Measurements from ENCODE around the gene GAL3ST3. TPM values are rescaled to one million over a fixed set of nuclear protein-coding genes. Genes with fewer than 3 reads are reported as not detected.

The GAL3ST3 gene
- total RNA-seq, 1 donor from 2014 or later: 2.1 TPM

- no peak overlapping the region for H3K4me3 ChIP-seq (ENCODE audit: low read depth, low read length)
- TF ChIP-seq CTCF (conservative IDR thresholded peaks at IDR 0.05; ENCODE audit: low read depth, low read length): no peak
- no peak for DNase-seq (ENCODE audit: low read depth)
These were observed 24.7 kb upstream of the GAL3ST3 start for GRCh38 chr11:66073669-66074068.

- no peak for DNase-seq (ENCODE audit: low read depth)
- no peak overlapping the region for H3K4me3 ChIP-seq (ENCODE audit: low read depth, low read length)
- TF ChIP-seq CTCF (conservative IDR thresholded peaks at IDR 0.05; ENCODE audit: low read depth, low read length): no peak
These were observed 23.6 kb upstream of the GAL3ST3 start for GRCh38 chr11:66072518-66072917.

- DNase-seq (ENCODE audit: low read depth): no peak
- H3K4me3 ChIP-seq (ENCODE audit: low read depth, low read length): no peak overlapping the region
- TF ChIP-seq CTCF (conservative IDR thresholded peaks at IDR 0.05; ENCODE audit: low read depth, low read length): no peak
These were observed 23.1 kb upstream of the GAL3ST3 start for GRCh38 chr11:66072081-66072480.

GRCh38 chr11:66071381-66071801 is 22.4 kb upstream of the GAL3ST3 start:
- DNase-seq (ENCODE audit: low read depth): no peak
- H3K4me3 ChIP-seq (ENCODE audit: low read depth, low read length): peak overlapping the region; percentile 75
- TF ChIP-seq CTCF (conservative IDR thresholded peaks at IDR 0.05; ENCODE audit: low read depth, low read length): no peak

DNA sequence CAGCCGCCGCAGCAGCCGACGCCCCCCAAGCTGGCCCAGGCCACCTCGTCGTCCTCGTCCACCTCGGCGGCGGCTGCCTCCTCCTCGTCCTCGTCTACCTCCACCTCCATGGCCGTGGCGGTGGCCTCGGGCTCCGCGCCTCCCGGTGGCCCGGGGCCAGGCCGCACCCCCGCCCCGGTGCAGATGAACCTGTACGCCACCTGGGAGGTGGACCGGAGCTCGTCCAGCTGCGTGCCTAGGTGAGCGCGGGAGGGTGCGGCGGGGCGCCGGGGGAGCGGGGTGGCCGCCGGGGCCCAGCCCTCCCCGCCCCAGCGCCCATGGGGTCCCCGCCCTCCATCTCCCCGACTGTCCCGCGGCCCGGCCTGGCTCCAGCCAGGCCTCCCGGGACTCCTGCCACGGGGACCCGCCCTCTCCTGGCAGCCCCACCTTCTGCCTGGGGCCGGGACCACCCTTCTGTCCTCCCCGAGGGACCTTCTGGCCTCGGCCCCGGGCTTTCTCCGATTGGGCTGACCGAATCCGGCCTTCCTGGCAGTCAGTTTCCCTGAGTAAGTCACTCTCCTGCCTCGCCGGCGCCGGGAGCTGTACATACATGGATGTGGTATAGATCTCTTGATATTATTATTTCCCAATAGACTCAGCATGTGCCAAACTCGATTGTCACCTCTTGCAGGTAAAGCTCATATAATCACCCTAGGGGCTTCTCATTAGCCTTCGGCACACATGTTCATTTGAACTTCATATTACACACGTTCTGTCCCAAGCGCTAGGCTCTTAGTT is 21.8 kb upstream of the GAL3ST3 start:
- no peak for DNase-seq (ENCODE audit: low read depth)
- peak overlapping the region; percentile 75 for H3K4me3 ChIP-seq (ENCODE audit: low read depth, low read length)
- no peak for TF ChIP-seq CTCF (conservative IDR thresholded peaks at IDR 0.05; ENCODE audit: low read depth, low read length)

DNA sequence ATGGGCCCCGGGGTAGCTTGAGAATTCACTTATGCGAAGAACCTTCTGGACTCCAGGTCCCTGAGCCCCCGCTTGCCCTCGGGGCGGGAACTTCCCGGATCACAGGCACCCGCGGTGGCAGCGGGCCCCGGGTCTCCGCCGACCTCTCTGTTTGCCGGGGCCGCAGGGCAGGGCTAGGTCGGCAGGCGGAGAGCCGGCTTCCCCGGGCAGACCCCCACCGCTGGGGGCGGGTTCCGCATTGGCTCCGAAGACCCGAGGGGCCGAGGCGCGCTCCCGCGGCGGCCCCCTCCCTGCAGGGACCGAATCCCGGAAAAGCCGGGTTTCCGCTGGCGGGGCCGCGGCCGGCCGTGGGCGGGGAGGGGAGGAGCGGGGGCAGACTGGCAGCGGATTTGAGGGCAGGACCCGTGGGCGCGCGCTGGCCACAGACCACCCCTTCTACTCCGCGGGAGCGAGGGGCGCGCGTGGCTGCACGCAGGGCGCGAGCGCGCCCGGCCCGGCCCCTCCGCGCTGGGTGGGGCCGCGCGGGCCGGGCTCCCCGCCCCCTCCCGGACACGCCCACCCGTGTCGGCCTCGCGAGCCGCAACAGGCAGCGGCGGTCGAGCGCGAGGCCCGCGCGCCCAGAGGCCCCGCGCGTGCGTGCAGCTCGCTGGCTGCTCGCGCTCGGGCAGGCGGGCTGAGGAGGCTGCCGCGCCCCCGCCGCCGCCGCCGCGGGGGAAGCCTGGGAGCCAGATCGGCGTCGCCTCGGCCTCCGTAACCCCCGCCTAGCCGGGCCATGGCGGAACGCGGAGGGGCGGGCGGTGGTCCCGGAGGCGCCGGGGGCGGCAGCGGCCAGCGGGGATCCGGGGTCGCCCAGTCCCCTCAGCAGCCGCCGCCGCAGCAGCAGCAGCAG is 21.0 kb upstream of the GAL3ST3 start, which contains the start of gene PACS1:
Gene PACS1, plus strand, starts transcription at position 558 of the 889 bp plus-strand sequence. Its CDS starts 215 bp downstream, at position 773.
- TF ChIP-seq CTCF (conservative IDR thresholded peaks at IDR 0.05; ENCODE audit: low read depth, low read length): peak; percentile 0
- DNase-seq (ENCODE audit: low read depth): no peak
- peak within 1 kb of the TSS; percentile 75 for H3K4me3 ChIP-seq (ENCODE audit: low read depth, low read length)
